MM.1S (cell line): ENCODE data around the gene RAX.

Experiments
- DNase-seq: peaks from one replicate; pipeline ENCODE4 v3.0.0-alpha.2; 2015
- H2AFZ ChIP-seq: fragments of 300-600 bp; sonication (generic); 2 replicates; pipeline ENCODE4 v1.6.0; 2016; ENCODE audit warnings: antibody characterized with exemption, low read length
- H3F3A ChIP-seq: fragments of 300-600 bp; sonication (generic); 2 replicates; pipeline ENCODE4 v1.6.1; 2016; ENCODE audit warnings: mild to moderate bottlenecking, antibody characterized with exemption, low read length, moderate library complexity, mixed read lengths; ENCODE audit not compliant: insufficient read depth
- H3K27ac ChIP-seq: fragments of 300-600 bp; sonication (generic); 2 replicates; pipeline ENCODE4 v1.5.1; 2016; ENCODE audit warnings: mild to moderate bottlenecking, low read length
- H3K27me3 ChIP-seq: fragments of 300-600 bp; sonication (generic); replicated peaks from 2 replicates; pipeline ENCODE4 v1.6.0; 2016; ENCODE audit warnings: low read length; ENCODE audit not compliant: insufficient read depth
- H3K36me3 ChIP-seq: fragments of 300-600 bp; sonication (generic); replicated peaks from 2 replicates; pipeline ENCODE4 v1.6.1; 2016; ENCODE audit warnings: mild to moderate bottlenecking, low read length, mixed read lengths; ENCODE audit not compliant: insufficient read depth
- H3K4me1 ChIP-seq: fragments of 300-600 bp; sonication (generic); 2 replicates; pipeline ENCODE4 v1.6.1; 2016; ENCODE audit warnings: low read length, mixed read lengths
- H3K4me2 ChIP-seq: fragments of 300-600 bp; sonication (generic); 2 replicates; pipeline ENCODE4 v1.6.0; 2016; ENCODE audit warnings: low read depth, low read length
- H3K4me3 ChIP-seq: fragments of 300-600 bp; sonication (generic); 2 replicates; pipeline ENCODE4 v1.5.1; 2016; ENCODE audit warnings: low read length, mixed read lengths
- H3K79me2 ChIP-seq: fragments of 300-600 bp; sonication (generic); 2 replicates; pipeline ENCODE4 v1.6.1; 2016; ENCODE audit warnings: mixed run types, low read length, mixed read lengths
- H3K9ac ChIP-seq: fragments of 300-600 bp; sonication (generic); 2 replicates; pipeline ENCODE4 v1.6.1; 2016; ENCODE audit warnings: low read length, mixed read lengths
- H3K9me2 ChIP-seq: fragments of 300-600 bp; sonication (generic); replicated peaks from 2 replicates; pipeline ENCODE4 v1.6.1; 2016; ENCODE audit warnings: mild to moderate bottlenecking, low read length, mixed read lengths; ENCODE audit not compliant: insufficient read depth
- H3K9me3 ChIP-seq: fragments of 300-600 bp; sonication (generic); replicated peaks from 2 replicates; pipeline ENCODE4 v1.6.1; 2016; ENCODE audit warnings: mild to moderate bottlenecking, low read length, mixed read lengths; ENCODE audit not compliant: insufficient read depth
- H4K20me1 ChIP-seq: fragments of 300-600 bp; sonication (generic); 2 replicates; pipeline ENCODE4 v1.6.1; 2016; ENCODE audit warnings: mild to moderate bottlenecking, low read length, moderate library complexity, mixed read lengths; ENCODE audit not compliant: insufficient read depth
- CTCF ChIP-seq: fragments of 300-600 bp; sonication (generic); IDR thresholded peaks from 2 replicates; pipeline ENCODE4 v1.5.1; 2016; ENCODE audit warnings: antibody characterized with exemption, low read length, mixed read lengths
- EZH2 ChIP-seq: fragments of 300-600 bp; sonication (generic); optimal IDR thresholded peaks from 2 replicates; pipeline ENCODE3; 2017; ENCODE audit warnings: low read depth, mild to moderate bottlenecking, antibody characterized with exemption, low read length, mixed read lengths
- EZH2phosphoT487 ChIP-seq: fragments of 300-600 bp; sonication (generic); IDR thresholded peaks from 2 replicates; pipeline ENCODE4 v1.6.1; 2018; ENCODE audit warnings: antibody characterized with exemption, low read length

Gene RAX

GRCh38 chr18:59265246-59265973 is 7.8 kb downstream of the RAX start:
- Histone ChIP-seq H3K27ac (no peak overlapping the region), H3K79me2 (no peaks in the 10 kb centered on the region), H3K9ac (no peak overlapping the region), H2AFZ (no peak overlapping the region), H3K4me1 (no peaks in the 10 kb centered on the region), H3K9me3 (no peaks in the 10 kb centered on the region), H3K4me2 (no peak overlapping the region), H3K9me2 (no peaks in the 10 kb centered on the region), H4K20me1 (no peaks in the 10 kb centered on the region), H3K27me3 (peaks cover 39% of the 10 kb centered on the region), H3K4me3 (no peak overlapping the region), H3F3A (no peaks in the 10 kb centered on the region), H3K36me3 (no peaks in the 10 kb centered on the region)
- DNase-seq, result no peak
- no peak for TF ChIP-seq EZH2phosphoT487
- no peak for TF ChIP-seq EZH2
- no peak for TF ChIP-seq CTCF

GRCh38 chr18:59264651-59265245 is 8.5 kb downstream of the RAX start:
- H2AFZ ChIP-seq, result no peak overlapping the region
- H3K9me3 ChIP-seq, result no peaks in the 10 kb centered on the region
- no peak for DNase-seq
- H3K9me2 ChIP-seq, result no peaks in the 10 kb centered on the region
- H3K9ac ChIP-seq, result no peak overlapping the region
- no peak overlapping the region for H3K4me3 ChIP-seq
- no peak for TF ChIP-seq EZH2
- TF ChIP-seq CTCF, result no peak
- no peak for TF ChIP-seq EZH2phosphoT487
- peaks cover 32% of the 10 kb centered on the region for H3K27me3 ChIP-seq
- no peaks in the 10 kb centered on the region for H4K20me1 ChIP-seq
- H3K4me2 ChIP-seq, result no peak overlapping the region
- no peak overlapping the region for H3K27ac ChIP-seq
- H3F3A ChIP-seq, result no peaks in the 10 kb centered on the region
- no peaks in the 10 kb centered on the region for H3K4me1 ChIP-seq
- no peaks in the 10 kb centered on the region for H3K79me2 ChIP-seq
- H3K36me3 ChIP-seq, result no peaks in the 10 kb centered on the region

- no peak for DNase-seq
- Histone ChIP-seq H3K9me2 (no peaks in the 10 kb centered on the region), H3K9ac (no peak overlapping the region), H3K79me2 (no peaks in the 10 kb centered on the region), H3K27me3 (peaks cover 29% of the 10 kb centered on the region), H3K4me3 (no peak overlapping the region), H3K27ac (no peak overlapping the region), H4K20me1 (no peaks in the 10 kb centered on the region), H3F3A (no peaks in the 10 kb centered on the region), H3K36me3 (no peaks in the 10 kb centered on the region), H3K4me2 (no peak overlapping the region), H2AFZ (no peak overlapping the region), H3K4me1 (no peaks in the 10 kb centered on the region), H3K9me3 (no peaks in the 10 kb centered on the region)
- TF ChIP-seq CTCF (no peak), EZH2phosphoT487 (no peak), EZH2 (no peak)
Observed at GRCh38 chr18:59264121-59264571, 9.1 kb downstream of the RAX start.
